HCT116 (cell line): ENCODE results near the gene KCNN3. TPM values are rescaled to one million over a fixed set of nuclear protein-coding genes. Genes with fewer than 3 reads are reported as not detected.

Source experiments
- ATAC-seq: fragments of 200-7000 bp; cut with Tn5 transposase; 2 replicates; pipeline ENCODE4 v1.9.1; 2020; ENCODE audit warnings: mild to moderate bottlenecking, moderate library complexity
- BruUV-seq: library from RNA; stranded (reverse); fragments of 400-500 nt; replicated peaks from 2 replicates; lab custom pipeline; 2021; lab: Mats Ljungman, UMichigan
- CTCF ChIA-PET: fragments of 300-600 bp; sonication (Branson Sonifier 250); formaldehyde crosslinking; loops from one replicate; lab custom pipeline; 2021; ENCODE audit warnings: antibody characterized with exemption; lab: Charles Lee
- POLR2A ChIA-PET: fragments of 300-600, 350-600 bp; sonication (Branson Sonifier 250); formaldehyde crosslinking; loops from one replicate; lab custom pipeline; 2021; ENCODE audit warnings: antibody characterized with exemption; lab: Charles Lee
- RAD21 ChIA-PET, 2 experiments: fragments of 300-600 bp; sonication (Branson Sonifier 250); formaldehyde crosslinking; loops; one replicate each; lab custom pipeline; 2023; ENCODE audit warnings: low total read pairs in 2 of 2; ENCODE audit not compliant: uncharacterized antibody in 2 of 2, unreplicated experiment in 2 of 2, low non-redundant PET in 1 of 2; lab: Charles Lee
- DNase-seq: peaks from one replicate; pipeline ENCODE4 v3.0.0-alpha.2; 2010; ENCODE audit warnings: low read depth, low spot score
- H2AFZ ChIP-seq: fragments of 200-600 bp; shearing (Covaris generic), sonication (generic); 2 replicates; pipeline ENCODE4 v1.6.1; 2017; ENCODE audit warnings: low read depth, mixed run types, mixed read lengths, antibody characterized with exemption, low read length; ENCODE audit not compliant: poor library complexity, severe bottlenecking
- H3K27ac ChIP-seq: 2 replicates; pipeline ENCODE4 v1.5.1; 2012; ENCODE audit warnings: low read depth, low read length
- H3K27me3 ChIP-seq: fragments of 200-600 bp; sonication (generic); 2 replicates; pipeline ENCODE4 v1.6.1; 2016; ENCODE audit warnings: mixed run types, low read length, mixed read lengths; ENCODE audit not compliant: insufficient read depth
- H3K36me3 ChIP-seq, 2 experiments: fragments of 200-500 bp in 1 of 2; fragments of 200-600 bp in 1 of 2; sonication (Bioruptor generic) in 1 of 2; sonication (generic) in 1 of 2; 2 replicates each; pipeline versions ENCODE4 v1.5.1 to v1.6.1; 2014 to 2016; ENCODE audit warnings: low read length in 2 of 2, inconsistent platforms in 1 of 2, mixed read lengths in 1 of 2, mixed run types in 1 of 2; ENCODE audit not compliant: insufficient read depth in 2 of 2, control insufficient read depth in 1 of 2
- H3K4me1 ChIP-seq, 2 experiments: fragments of 200-600 bp in 1 of 2; sonication (generic) in 1 of 2; 2 replicates each; pipeline versions ENCODE4 v1.5.1 to v1.6.1; 2012 to 2017; ENCODE audit warnings: low read length in 2 of 2, inconsistent platforms in 1 of 2, mild to moderate bottlenecking in 1 of 2, mixed read lengths in 1 of 2, mixed run types in 1 of 2, moderate library complexity in 1 of 2; ENCODE audit not compliant: insufficient read depth in 2 of 2, control insufficient read depth in 1 of 2
- H3K4me2 ChIP-seq: fragments of 200-600 bp; sonication (generic); 2 replicates; pipeline ENCODE4 v1.6.1; 2017; ENCODE audit warnings: mixed run types, low read length, mixed read lengths
- H3K4me3 ChIP-seq, 2 experiments: fragments of 200-600 bp in 1 of 2; sonication (generic) in 1 of 2; replicated peaks in 1 of 2; 2 replicates each; pipeline ENCODE4 v1.5.1; 2011 to 2016; ENCODE audit warnings: low read length in 2 of 2, control low read depth in 1 of 2, low read depth in 1 of 2, mild to moderate bottlenecking in 1 of 2, mixed read lengths in 1 of 2, mixed run types in 1 of 2
- H3K79me2 ChIP-seq: fragments of 200-600 bp; sonication (generic); 2 replicates; pipeline ENCODE4 v1.6.1; 2017; ENCODE audit warnings: mild to moderate bottlenecking, mixed run types, low read length, moderate library complexity, mixed read lengths; ENCODE audit not compliant: insufficient read depth
- H3K9ac ChIP-seq: fragments of 200-600 bp; sonication (generic); 2 replicates; pipeline ENCODE4 v1.6.1; 2016; ENCODE audit warnings: low read length, mixed read lengths
- H3K9me2 ChIP-seq: fragments of 200-600 bp; sonication (generic), shearing (Covaris generic); 2 replicates; pipeline ENCODE4 v1.6.1; 2017; ENCODE audit warnings: mixed run types, mild to moderate bottlenecking, moderate library complexity; ENCODE audit not compliant: insufficient read depth
- H3K9me3 ChIP-seq, 2 experiments: fragments of 200-500 bp in 1 of 2; fragments of 200-600 bp in 1 of 2; sonication (Bioruptor generic) in 1 of 2; sonication (generic) in 1 of 2; 2 replicates each; pipeline ENCODE4 v1.6.1; 2014 to 2017; ENCODE audit warnings: low read length in 2 of 2, mixed read lengths in 2 of 2, inconsistent platforms in 1 of 2, low read depth in 1 of 2, mild to moderate bottlenecking in 1 of 2, mixed run types in 1 of 2, moderate library complexity in 1 of 2; ENCODE audit not compliant: control insufficient read depth in 1 of 2, insufficient read depth in 1 of 2
- H4K20me1 ChIP-seq: fragments of 200-600 bp; sonication (generic), shearing (Covaris generic); 2 replicates; pipeline ENCODE4 v1.6.1; 2017; ENCODE audit warnings: mixed run types, mild to moderate bottlenecking, moderate library complexity; ENCODE audit not compliant: insufficient read depth
- CBX3 ChIP-seq: IDR thresholded peaks from 2 replicates; pipeline ENCODE4 v1.6.1; 2012; ENCODE audit warnings: low read depth
- CEBPB ChIP-seq: IDR thresholded peaks from 2 replicates; pipeline ENCODE4 v1.6.1; 2012; ENCODE audit warnings: low read depth
- EGR1 ChIP-seq: IDR thresholded peaks from 2 replicates; pipeline ENCODE4 v1.6.1; 2012; ENCODE audit warnings: low read depth
- ELF1 ChIP-seq: IDR thresholded peaks from 2 replicates; pipeline ENCODE4 v1.6.1; 2012; ENCODE audit warnings: low read depth, borderline replicate concordance
- EZH2 ChIP-seq: fragments of 200-600 bp; sonication (generic); IDR thresholded peaks from 2 replicates; pipeline ENCODE4 v1.6.1; 2017; ENCODE audit warnings: antibody characterized with exemption, mixed run types
- EZH2phosphoT487 ChIP-seq: fragments of 200-600 bp; IDR thresholded peaks from 2 replicates; pipeline ENCODE4 v1.6.1; 2018; ENCODE audit warnings: antibody characterized with exemption, borderline replicate concordance
- FOSL1 ChIP-seq: IDR thresholded peaks from 2 replicates; pipeline ENCODE4 v1.6.1; 2012; ENCODE audit warnings: low read depth
- JUND ChIP-seq: IDR thresholded peaks from 2 replicates; pipeline ENCODE4 v1.6.1; 2012
- POLR2A ChIP-seq: IDR thresholded peaks from 2 replicates; pipeline ENCODE4 v1.7.0; 2011; ENCODE audit warnings: borderline replicate concordance; ENCODE audit not compliant: insufficient read depth, insufficient read length; ENCODE audit errors: extremely low read depth
- RAD21 ChIP-seq: IDR thresholded peaks from 2 replicates; pipeline ENCODE4 v1.6.1; 2012; ENCODE audit warnings: low read depth, mild to moderate bottlenecking
- SIN3A ChIP-seq: IDR thresholded peaks from 2 replicates; pipeline ENCODE4 v1.6.1; 2012; ENCODE audit warnings: low read depth
- SRF ChIP-seq: IDR thresholded peaks from 2 replicates; pipeline ENCODE4 v1.6.1; 2012; ENCODE audit warnings: low read depth
- TCF7L2 ChIP-seq: IDR thresholded peaks from 2 replicates; pipeline ENCODE4 v1.7.0; 2011; ENCODE audit warnings: borderline replicate concordance, inconsistent platforms; ENCODE audit not compliant: insufficient read depth, insufficient read length; ENCODE audit errors: extremely low read depth
- YY1 ChIP-seq: IDR thresholded peaks from 2 replicates; pipeline ENCODE4 v1.6.1; 2011; ENCODE audit warnings: low read length, low read depth, moderate library complexity, mild to moderate bottlenecking; ENCODE audit not compliant: insufficient replicate concordance; ENCODE audit errors: extremely low read depth
- ZFX ChIP-seq: fragments of 450-650 bp; IDR thresholded peaks from 2 replicates; pipeline ENCODE4 v1.6.1; 2017
- ZNF274 ChIP-seq: fragments of 200-500 bp; sonication (Bioruptor generic); IDR thresholded peaks from 2 replicates; pipeline ENCODE4 v1.6.1; 2014; ENCODE audit warnings: mild to moderate bottlenecking, low read depth, low read length, inconsistent platforms
- intact Hi-C: fragments of 100-400 bp; cut with micrococcal nuclease; formaldehyde crosslinking; loops from 2 replicates; pipeline ENCODE4 v1.10.0; 2022
- total RNA-seq: library from RNA; stranded (reverse); gene quantifications from one replicate; pipeline ENCODE4 v1.2.1, GENCODE V29; 2021; ENCODE audit not compliant: unreplicated experiment
- TF ChIP-seq, protein P1 (sequence below): IDR thresholded peaks from 2 replicates; pipeline ENCODE4 v1.6.1; 2011; ENCODE audit warnings: mild to moderate bottlenecking, low read length, moderate library complexity; ENCODE audit not compliant: insufficient replicate concordance; ENCODE audit errors: extremely low read depth
- TF ChIP-seq, protein P2 (sequence below), 3 experiments: fragments of 200-600 bp in 1 of 3; sonication (generic) in 1 of 3; IDR thresholded peaks in 2 of 3; conservative IDR thresholded peaks in 1 of 3; 2 replicates each; pipeline ENCODE4 v1.5.1; 2012 to 2017; ENCODE audit warnings: low read depth in 2 of 3, low read length in 2 of 3, antibody characterized with exemption in 1 of 3, borderline replicate concordance in 1 of 3, control low read depth in 1 of 3, mild to moderate bottlenecking in 1 of 3, mixed read lengths in 1 of 3, mixed run types in 1 of 3, moderate library complexity in 1 of 3; ENCODE audit not compliant: insufficient read depth in 1 of 3
- TF ChIP-seq, protein P3 (sequence below): IDR thresholded peaks from 2 replicates; pipeline ENCODE4 v1.6.1; 2012; ENCODE audit warnings: low read depth
- TF ChIP-seq, protein P4 (sequence below): IDR thresholded peaks from 2 replicates; pipeline ENCODE4 v1.6.1; 2012

Gene KCNN3
- total RNA-seq, 1 experiment from 2014 or later: 1.1 TPM

DNA sequence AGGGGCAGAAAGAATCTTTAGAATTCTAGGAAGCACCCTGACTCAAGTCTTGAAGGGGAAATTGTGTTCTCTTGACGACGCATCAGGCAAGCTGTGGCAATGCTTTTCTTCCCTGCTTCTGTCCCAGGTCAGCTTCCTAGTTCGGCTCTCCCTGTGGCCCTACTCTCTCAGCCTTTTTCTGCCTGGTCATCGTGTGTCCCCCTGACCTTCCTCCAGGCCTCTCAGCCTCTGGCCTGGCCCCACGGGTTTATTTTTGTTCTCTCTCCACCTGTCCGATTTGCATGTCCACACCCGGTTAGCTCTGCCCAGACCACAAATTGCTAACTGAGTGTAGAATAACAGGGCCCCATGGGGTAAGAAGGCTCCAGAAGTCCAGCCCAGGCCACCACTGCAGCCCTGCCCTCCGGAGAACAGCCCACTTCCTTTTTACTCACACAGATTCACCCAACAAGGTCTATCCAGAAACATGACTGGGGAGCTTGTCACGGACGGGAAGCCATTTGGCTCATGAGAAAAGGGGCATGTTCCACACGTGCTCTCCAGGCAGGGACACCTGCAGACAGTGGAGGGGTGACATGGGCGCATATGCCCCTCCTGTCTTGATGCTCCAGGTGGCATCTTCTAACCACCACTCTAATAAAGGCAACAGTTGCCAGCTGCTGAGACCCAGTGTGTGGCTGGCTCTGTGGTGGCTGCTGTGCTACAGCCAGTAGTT lies 9.8 kb downstream of the KCNN3 start:
- Histone ChIP-seq H3K4me1 (peaks cover 0 to 20% of the 10 kb centered on the region in 2 experiments; a peak in 3 of 4 replicates), H4K20me1 (no peaks in the 10 kb centered on the region), H3K27ac (no peak overlapping the region), H3K79me2 (no peaks in the 10 kb centered on the region), H3K9me2 (no peaks in the 10 kb centered on the region), H3K27me3 (no peaks in the 10 kb centered on the region), H3K4me3 (no peak overlapping the region), H3K36me3 (no peaks in the 10 kb centered on the region), H3K4me2 (no peak overlapping the region), H3K9ac (no peak overlapping the region), H3K9me3 (no peaks in the 10 kb centered on the region), H2AFZ (no peak overlapping the region)
- ChIA-PET CTCF (interaction anchor here (1.3 to 1.5 kb wide), 2 partner anchors 18 to 190 kb away, joined by 3 to 4 read pairs; no protein-coding TSS in a partner anchor), POLR2A (no interaction called here), RAD21 (no interaction called here)
- TF ChIP-seq JUND: no peak
- no peak for TF ChIP-seq TCF7L2
- no peak for TF ChIP-seq CBX3
- no peak for TF ChIP-seq ZNF274
- TF ChIP-seq YY1: no peak
- TF ChIP-seq EZH2phosphoT487: no peak
- no peak for TF ChIP-seq SRF
- TF ChIP-seq ELF1: no peak
- TF ChIP-seq SIN3A: no peak
- no peak for TF ChIP-seq CEBPB
- TF ChIP-seq RAD21: no peak
- TF ChIP-seq, protein P1, sequence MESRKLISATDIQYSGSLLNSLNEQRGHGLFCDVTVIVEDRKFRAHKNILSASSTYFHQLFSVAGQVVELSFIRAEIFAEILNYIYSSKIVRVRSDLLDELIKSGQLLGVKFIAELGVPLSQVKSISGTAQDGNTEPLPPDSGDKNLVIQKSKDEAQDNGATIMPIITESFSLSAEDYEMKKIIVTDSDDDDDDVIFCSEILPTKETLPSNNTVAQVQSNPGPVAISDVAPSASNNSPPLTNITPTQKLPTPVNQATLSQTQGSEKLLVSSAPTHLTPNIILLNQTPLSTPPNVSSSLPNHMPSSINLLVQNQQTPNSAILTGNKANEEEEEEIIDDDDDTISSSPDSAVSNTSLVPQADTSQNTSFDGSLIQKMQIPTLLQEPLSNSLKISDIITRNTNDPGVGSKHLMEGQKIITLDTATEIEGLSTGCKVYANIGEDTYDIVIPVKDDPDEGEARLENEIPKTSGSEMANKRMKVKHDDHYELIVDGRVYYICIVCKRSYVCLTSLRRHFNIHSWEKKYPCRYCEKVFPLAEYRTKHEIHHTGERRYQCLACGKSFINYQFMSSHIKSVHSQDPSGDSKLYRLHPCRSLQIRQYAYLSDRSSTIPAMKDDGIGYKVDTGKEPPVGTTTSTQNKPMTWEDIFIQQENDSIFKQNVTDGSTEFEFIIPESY: no peak
- TF ChIP-seq, protein P2, sequence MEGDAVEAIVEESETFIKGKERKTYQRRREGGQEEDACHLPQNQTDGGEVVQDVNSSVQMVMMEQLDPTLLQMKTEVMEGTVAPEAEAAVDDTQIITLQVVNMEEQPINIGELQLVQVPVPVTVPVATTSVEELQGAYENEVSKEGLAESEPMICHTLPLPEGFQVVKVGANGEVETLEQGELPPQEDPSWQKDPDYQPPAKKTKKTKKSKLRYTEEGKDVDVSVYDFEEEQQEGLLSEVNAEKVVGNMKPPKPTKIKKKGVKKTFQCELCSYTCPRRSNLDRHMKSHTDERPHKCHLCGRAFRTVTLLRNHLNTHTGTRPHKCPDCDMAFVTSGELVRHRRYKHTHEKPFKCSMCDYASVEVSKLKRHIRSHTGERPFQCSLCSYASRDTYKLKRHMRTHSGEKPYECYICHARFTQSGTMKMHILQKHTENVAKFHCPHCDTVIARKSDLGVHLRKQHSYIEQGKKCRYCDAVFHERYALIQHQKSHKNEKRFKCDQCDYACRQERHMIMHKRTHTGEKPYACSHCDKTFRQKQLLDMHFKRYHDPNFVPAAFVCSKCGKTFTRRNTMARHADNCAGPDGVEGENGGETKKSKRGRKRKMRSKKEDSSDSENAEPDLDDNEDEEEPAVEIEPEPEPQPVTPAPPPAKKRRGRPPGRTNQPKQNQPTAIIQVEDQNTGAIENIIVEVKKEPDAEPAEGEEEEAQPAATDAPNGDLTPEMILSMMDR (IDR thresholded peaks at IDR 0.05 in 2 of 3, conservative IDR thresholded peaks at IDR 0.05 in 1 of 3; ENCODE audit: borderline replicate concordance in 1 of 3, insufficient read depth in 1 of 3, low read depth in 2 of 3, low read length in 2 of 3): no peak
- TF ChIP-seq, protein P3, sequence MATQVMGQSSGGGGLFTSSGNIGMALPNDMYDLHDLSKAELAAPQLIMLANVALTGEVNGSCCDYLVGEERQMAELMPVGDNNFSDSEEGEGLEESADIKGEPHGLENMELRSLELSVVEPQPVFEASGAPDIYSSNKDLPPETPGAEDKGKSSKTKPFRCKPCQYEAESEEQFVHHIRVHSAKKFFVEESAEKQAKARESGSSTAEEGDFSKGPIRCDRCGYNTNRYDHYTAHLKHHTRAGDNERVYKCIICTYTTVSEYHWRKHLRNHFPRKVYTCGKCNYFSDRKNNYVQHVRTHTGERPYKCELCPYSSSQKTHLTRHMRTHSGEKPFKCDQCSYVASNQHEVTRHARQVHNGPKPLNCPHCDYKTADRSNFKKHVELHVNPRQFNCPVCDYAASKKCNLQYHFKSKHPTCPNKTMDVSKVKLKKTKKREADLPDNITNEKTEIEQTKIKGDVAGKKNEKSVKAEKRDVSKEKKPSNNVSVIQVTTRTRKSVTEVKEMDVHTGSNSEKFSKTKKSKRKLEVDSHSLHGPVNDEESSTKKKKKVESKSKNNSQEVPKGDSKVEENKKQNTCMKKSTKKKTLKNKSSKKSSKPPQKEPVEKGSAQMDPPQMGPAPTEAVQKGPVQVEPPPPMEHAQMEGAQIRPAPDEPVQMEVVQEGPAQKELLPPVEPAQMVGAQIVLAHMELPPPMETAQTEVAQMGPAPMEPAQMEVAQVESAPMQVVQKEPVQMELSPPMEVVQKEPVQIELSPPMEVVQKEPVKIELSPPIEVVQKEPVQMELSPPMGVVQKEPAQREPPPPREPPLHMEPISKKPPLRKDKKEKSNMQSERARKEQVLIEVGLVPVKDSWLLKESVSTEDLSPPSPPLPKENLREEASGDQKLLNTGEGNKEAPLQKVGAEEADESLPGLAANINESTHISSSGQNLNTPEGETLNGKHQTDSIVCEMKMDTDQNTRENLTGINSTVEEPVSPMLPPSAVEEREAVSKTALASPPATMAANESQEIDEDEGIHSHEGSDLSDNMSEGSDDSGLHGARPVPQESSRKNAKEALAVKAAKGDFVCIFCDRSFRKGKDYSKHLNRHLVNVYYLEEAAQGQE: no peak
- TF ChIP-seq FOSL1: no peak
- TF ChIP-seq, protein P4, sequence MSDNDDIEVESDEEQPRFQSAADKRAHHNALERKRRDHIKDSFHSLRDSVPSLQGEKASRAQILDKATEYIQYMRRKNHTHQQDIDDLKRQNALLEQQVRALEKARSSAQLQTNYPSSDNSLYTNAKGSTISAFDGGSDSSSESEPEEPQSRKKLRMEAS: no peak
- TF ChIP-seq ZFX: no peak
- no peak for TF ChIP-seq EGR1
- no peak for TF ChIP-seq POLR2A
- TF ChIP-seq EZH2: no peak
- DNase-seq (no peak), ATAC-seq (no peak)
- intact Hi-C loops: no loop called here
- BruUV-seq: no TSS peak
